Measurements from ENCODE around the gene TBX4.

TBX4 gene

DNA sequence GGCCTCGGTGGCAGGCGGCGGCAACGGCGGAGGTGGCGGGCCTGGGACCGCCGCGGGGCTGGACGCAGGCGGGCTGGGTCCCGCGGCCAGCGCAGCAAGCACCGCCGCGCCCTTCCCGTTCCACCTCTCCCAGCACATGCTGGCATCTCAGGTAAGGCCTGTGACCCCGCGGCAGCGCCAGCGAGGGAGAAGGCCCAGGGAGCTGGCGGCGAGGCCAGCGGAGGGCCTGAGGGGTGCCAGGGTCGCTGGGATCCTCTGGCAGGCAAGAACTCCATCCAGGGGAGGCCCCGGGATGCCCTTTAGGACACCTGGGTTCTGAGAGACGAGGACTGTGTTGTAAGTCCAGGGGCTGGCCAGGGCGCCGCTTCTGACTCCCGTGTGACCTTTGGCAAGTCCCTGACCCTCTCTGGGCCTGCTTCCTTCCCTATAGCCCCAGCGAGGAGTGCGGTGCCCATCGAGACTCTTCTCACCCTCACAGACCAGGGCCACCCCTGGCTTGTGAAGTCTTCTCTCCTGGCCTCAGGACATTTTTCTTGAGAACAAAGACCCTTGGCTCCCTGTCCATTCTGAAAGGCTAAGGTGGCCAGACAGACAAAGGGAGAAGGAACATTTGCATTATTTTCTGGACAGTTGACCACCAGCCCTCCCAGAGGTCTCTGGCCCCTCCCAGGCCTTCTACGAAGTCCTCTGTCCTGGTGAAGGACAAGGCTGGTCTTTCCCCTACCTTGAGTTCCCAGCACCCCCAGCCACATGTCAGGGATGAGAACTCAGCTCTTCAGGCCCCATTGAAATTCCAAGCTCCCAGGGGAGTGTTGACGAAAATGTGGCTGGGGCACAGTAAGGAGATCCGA is 46.3 kb upstream of the TBX4 start:
- no peak for TF ChIP-seq CTCF (conservative IDR thresholded peaks at IDR 0.05; ENCODE audit: low read depth, low read length)
- DNase-seq (ENCODE audit: low read depth), result no peak
- H3K4me3 ChIP-seq (ENCODE audit: low read length), result no peak overlapping the region

DNA sequence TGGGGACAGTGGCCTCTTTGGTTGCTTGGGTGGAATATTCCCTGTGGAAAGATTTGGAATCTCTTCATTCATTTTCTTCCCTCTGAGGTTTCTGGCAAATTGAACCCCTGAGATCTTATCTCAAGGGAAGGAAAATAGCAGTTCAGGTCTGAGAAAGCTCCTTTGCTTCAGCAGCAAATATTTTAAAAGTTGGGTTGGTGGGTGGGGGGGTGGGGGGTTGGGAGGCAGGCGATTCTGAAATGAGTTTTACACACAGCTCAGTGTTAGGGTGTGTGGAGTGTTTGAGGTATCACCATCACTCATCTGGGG is 45.7 kb upstream of the TBX4 start:
- no peak for TF ChIP-seq CTCF (conservative IDR thresholded peaks at IDR 0.05; ENCODE audit: low read depth, low read length)
- no peak overlapping the region for H3K4me3 ChIP-seq (ENCODE audit: low read length)
- no peak for DNase-seq (ENCODE audit: low read depth)

DNA sequence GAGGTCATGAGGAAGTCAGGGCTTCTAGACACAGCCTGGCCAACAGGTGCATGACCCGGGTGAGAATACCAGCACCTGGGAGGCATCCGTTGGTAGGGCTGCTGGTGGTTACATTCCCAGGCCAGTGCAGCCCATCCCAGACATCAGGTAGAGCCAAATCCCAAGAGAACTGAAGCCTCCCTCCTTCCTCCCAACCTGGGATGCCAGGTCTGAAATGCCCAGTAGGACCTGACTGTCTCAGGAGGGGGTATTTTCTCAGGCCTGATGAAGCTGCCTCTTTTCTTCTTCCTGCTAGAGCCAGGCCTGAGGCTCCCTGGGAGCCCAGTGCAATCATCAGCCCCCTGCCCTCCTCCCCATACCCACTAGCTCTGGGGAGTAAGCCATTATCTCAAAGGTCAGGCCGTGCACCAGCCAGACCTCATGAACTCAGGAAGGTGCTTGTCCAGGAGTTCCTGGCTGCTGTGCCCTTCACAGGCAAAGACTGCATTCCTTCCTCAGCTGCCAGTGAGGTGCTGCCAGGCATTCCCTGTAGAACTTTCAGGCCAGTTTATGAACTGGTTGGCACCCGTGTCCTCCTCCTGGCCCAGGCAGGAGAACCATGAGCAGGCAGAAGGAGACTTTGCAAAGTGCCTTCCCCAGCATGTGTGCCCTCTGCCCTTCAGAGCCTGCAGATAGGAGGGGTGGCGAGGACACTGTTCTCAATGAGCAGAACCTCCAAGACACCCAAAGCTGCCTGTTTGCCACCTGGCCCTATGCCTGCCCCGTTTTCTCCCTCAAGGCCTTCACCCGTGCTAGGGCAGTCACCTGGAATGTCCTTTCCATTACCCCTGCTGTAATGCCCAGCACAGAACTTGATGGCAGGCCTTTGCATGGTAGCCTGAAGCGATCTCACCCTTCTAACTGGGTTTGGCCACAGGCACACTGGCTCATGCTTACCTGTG is 45.0 kb upstream of the TBX4 start:
- no peak for TF ChIP-seq CTCF (conservative IDR thresholded peaks at IDR 0.05; ENCODE audit: low read depth, low read length)

GRCh38 chr17:61408151-61409041 is 43.8 kb upstream of the TBX4 start:
- DNase-seq (ENCODE audit: low read depth), result no peak
- H3K4me3 ChIP-seq (ENCODE audit: low read length), result no peak overlapping the region
- TF ChIP-seq CTCF (conservative IDR thresholded peaks at IDR 0.05; ENCODE audit: low read depth, low read length), result no peak

More for the DNA sequence above, 45.0 kb upstream of the TBX4 start:
- DNase-seq (ENCODE audit: low read depth), result no peak
- no peak overlapping the region for H3K4me3 ChIP-seq (ENCODE audit: low read length)

DNA sequence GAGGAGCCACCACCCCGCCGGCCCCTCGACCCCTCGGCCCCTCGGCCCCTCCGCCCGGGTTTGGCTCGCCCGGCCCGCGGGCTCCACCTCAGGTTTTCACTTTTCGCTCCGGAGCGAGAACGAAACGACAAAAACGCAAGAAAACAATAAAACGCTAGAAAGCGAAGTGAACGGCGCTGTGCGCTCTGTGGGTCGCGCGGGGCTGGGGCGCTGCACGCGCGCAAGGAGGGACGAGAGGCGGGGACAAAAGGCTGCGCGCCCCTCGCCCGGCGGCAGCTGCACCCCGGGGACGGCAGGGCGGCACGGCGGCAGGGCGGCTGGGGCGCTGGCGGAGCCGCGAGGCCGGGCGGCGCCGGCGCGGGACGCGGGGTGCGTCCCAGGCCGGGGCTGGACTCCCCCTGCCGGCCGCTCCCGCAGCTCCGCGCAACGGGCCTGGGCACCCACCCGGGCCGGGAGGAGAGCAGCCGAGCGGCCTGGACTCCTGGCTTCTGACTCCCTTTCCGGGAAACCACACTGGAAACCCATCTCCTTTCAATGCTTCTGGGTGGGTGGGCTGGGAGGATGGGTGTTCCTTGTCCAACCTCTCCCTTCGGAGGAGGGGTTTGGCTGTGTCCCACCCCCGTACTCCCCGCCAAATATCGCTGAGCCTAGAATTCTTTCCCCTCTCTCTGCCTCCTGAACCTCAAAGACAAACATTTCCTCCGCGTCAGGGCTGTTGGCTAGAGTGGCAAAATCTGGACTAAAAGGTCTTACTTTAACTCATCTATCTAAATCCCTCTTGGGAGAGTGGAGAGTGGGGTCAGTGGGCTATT is 42.7 kb upstream of the TBX4 start:
- DNase-seq (ENCODE audit: low read depth), result no peak
- peak overlapping the region; percentile 36 for H3K4me3 ChIP-seq (ENCODE audit: low read length)
- TF ChIP-seq CTCF (conservative IDR thresholded peaks at IDR 0.05; ENCODE audit: low read depth, low read length), result peak; percentile 42

Measured in retinal pigment epithelial cell (primary cell).